Activated naive CD8-positive, alpha-beta T cell (primary cell): ENCODE measurements around the gene DDAH1.
"Not testable (repeated sequence)": the region's sequence is repeated elsewhere in the genome, so short reads cannot be mapped to it uniquely, and the experiment has no call there.

Experiments
- H3K27ac Mint-ChIP-seq: one replicate; pipeline ENCODE4 v1.8.0; 2021; ENCODE audit warnings: mixed read lengths
- H3K27me3 Mint-ChIP-seq: one replicate; pipeline ENCODE4 v1.8.0; 2021; ENCODE audit warnings: mixed read lengths
- H3K36me3 Mint-ChIP-seq: one replicate; pipeline ENCODE4 v1.8.0; 2021; ENCODE audit warnings: mixed read lengths
- H3K4me1 Mint-ChIP-seq: one replicate; pipeline ENCODE4 v1.8.0; 2021; ENCODE audit warnings: low read depth, mixed read lengths
- H3K4me3 Mint-ChIP-seq: one replicate; pipeline ENCODE4 v1.8.0; 2021; ENCODE audit warnings: mild to moderate bottlenecking, mixed read lengths
- H3K9me3 Mint-ChIP-seq: one replicate; pipeline ENCODE4 v1.8.0; 2021; ENCODE audit warnings: low read depth, mixed read lengths

The DDAH1 gene

DNA sequence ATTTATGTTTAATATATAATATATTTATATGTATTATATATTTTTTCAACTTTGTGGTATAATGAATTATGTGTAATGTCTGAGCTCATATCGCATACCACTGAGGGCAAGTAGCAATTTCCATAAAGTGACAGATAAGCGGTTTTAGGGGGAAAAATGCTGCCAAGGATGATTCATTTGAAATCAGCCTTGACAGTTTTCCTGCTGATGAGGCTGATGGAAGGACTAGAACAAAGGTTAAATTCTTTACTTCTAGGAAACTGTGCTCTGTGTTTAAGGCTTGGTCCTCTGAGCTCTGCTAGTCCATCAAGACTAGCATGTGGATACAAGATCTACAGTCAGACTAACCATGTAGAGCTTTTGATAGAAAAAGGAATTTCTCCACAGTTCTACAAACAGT is 19.3 kb upstream of the DDAH1 start:
- H3K4me1 Mint-ChIP-seq: no peaks in the 10 kb centered on the region
- no peaks in the 10 kb centered on the region for H3K36me3 Mint-ChIP-seq
- no peaks in the 10 kb centered on the region for H3K9me3 Mint-ChIP-seq
- H3K27me3 Mint-ChIP-seq: peaks cover 11% of the 10 kb centered on the region
- H3K4me3 Mint-ChIP-seq: no peak overlapping the region
- H3K27ac Mint-ChIP-seq: no peak overlapping the region

DNA sequence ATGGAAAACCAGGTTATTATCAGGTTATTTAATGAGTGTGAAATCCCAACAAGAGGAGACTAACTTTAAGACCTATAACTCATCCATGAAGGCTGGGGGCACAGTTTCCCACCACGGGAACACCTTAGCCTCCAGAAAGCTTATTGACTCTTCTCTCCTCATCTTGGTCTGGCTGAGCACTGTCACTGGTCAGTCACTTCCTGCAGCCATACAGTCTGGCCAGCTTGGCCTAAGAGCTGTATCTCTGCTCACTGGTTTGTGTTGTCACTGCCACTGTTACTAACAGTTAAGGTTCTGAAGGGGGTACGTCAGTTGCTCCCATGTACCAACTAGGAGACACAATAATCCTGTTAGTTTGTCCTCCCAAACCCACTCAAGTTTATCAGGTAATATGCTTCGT is 16.7 kb upstream of the DDAH1 start:
- Mint-ChIP-seq H3K36me3 (no peaks in the 10 kb centered on the region), H3K27me3 (peaks cover 17% of the 10 kb centered on the region), H3K4me3 (no peak overlapping the region), H3K4me1 (no peaks in the 10 kb centered on the region), H3K9me3 (no peaks in the 10 kb centered on the region), H3K27ac (no peak overlapping the region)

DNA sequence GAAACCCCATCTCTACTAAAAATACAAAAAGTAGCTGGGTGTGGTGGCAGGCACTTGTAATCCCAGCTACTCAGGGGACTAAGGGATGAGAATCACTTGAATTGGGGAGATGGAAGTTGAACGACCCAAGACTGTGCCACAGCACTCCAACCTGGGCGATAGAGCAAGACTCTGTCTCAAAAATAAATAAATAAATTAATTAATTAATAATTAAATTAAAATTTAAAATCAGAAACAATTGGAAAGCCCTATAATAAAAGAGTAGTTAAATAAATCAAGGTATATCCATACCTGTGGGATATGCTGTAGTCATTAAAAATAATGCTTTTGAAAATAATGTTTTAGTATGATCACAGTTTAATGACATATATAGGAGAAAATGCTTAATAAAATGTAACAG is 15.6 kb upstream of the DDAH1 start:
- H3K4me3 Mint-ChIP-seq: no peak overlapping the region
- no peaks in the 10 kb centered on the region for H3K36me3 Mint-ChIP-seq
- H3K27ac Mint-ChIP-seq: no peak overlapping the region
- H3K9me3 Mint-ChIP-seq: no peaks in the 10 kb centered on the region
- H3K27me3 Mint-ChIP-seq: peaks cover 19% of the 10 kb centered on the region
- H3K4me1 Mint-ChIP-seq: no peaks in the 10 kb centered on the region

DNA sequence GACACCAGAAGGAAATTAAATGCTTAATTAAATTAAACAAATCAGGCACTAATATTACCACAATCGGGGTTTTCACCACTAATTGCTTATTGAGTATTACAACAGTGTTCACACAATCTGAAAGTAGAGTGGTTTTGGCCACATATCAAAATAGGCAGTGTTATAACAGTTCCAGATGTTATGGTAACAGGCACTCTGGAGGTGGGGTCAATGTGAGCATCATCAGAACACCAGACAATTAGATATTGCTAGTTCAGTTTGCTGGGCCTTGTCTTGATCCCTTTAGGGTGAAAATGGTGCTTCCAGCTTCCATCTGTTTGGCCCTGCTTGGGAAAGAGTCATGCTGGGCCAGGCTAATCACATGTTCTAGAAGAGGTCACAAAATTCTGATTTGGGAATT is 14.5 kb upstream of the DDAH1 start:
- H3K4me1 Mint-ChIP-seq: no peaks in the 10 kb centered on the region
- H3K36me3 Mint-ChIP-seq: no peaks in the 10 kb centered on the region
- H3K9me3 Mint-ChIP-seq: no peaks in the 10 kb centered on the region
- peaks cover 16% of the 10 kb centered on the region for H3K27me3 Mint-ChIP-seq
- H3K27ac Mint-ChIP-seq: no peak overlapping the region
- no peak overlapping the region for H3K4me3 Mint-ChIP-seq

DNA sequence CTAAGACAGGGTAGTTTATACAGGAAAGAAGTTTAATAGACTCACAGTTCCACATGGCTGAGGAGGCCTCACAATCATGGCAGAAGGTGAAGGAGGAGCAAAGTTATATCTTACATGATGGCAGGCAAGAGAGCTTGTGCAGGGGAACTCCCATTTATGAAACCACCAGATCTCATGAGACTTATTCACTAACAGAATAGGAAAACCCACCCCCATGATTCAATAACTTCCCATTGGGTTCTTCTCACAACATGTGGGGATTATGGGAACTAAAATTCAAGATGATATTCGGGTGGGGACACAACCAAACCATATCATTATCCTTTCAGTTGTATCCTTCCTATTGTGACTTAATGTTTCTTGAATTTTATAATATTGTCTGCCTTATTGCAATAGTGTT is 13.4 kb upstream of the DDAH1 start:
- no peaks in the 10 kb centered on the region for H3K4me1 Mint-ChIP-seq

DNA sequence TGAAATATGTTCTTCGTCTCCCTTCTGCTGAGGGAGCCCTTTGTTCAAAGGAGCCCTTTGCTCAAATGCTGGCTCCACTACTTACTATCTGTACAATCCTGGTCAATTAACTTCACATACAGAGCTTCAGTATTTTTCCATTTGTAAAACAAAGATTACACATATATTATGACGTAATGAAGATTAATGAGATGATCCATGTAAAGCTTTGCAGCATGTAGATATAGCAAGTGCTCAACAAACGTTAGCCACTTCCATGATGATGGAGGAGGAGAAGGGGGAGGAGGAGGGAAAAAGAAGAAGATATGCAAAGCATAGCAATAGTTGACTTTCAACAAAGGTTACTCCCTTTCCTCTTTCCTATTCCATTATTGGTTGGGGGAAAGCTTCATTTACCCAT is 10.1 kb upstream of the DDAH1 start:
- no peak overlapping the region for H3K27ac Mint-ChIP-seq
- H3K27me3 Mint-ChIP-seq: peaks cover 22% of the 10 kb centered on the region
- H3K4me1 Mint-ChIP-seq: no peaks in the 10 kb centered on the region
- H3K36me3 Mint-ChIP-seq: no peaks in the 10 kb centered on the region
- no peak overlapping the region for H3K4me3 Mint-ChIP-seq
- H3K9me3 Mint-ChIP-seq: no peaks in the 10 kb centered on the region

More for the DNA sequence above, 13.4 kb upstream of the DDAH1 start:
- Mint-ChIP-seq H3K9me3 (no peaks in the 10 kb centered on the region), H3K4me3 (no peak overlapping the region), H3K27ac (no peak overlapping the region), H3K27me3 (peaks cover 19% of the 10 kb centered on the region), H3K36me3 (no peaks in the 10 kb centered on the region)

DNA sequence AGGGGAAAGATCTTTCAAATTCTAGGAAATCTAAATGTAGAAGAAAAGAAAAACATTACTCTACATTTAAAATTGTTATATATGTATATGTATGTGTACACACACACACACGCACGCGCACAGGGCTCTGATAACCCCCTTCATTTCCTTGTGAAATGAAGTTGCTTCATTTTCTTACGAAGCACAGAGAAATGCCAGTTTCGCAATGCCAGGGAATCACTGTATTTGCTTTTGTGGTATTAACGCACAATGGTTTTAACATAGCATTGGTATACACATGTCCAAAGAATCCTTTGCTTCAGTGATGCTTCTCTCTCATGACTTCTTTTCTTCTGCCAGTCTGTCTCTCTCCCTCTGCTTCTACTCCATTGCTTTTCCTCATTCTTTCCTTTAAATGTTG is 8.4 kb upstream of the DDAH1 start:
- Mint-ChIP-seq H3K4me1 (no peaks in the 10 kb centered on the region), H3K36me3 (peaks cover 2% of the 10 kb centered on the region), H3K27ac (no peak overlapping the region), H3K9me3 (no peaks in the 10 kb centered on the region), H3K27me3 (peaks cover 27% of the 10 kb centered on the region), H3K4me3 (no peak overlapping the region)

DNA sequence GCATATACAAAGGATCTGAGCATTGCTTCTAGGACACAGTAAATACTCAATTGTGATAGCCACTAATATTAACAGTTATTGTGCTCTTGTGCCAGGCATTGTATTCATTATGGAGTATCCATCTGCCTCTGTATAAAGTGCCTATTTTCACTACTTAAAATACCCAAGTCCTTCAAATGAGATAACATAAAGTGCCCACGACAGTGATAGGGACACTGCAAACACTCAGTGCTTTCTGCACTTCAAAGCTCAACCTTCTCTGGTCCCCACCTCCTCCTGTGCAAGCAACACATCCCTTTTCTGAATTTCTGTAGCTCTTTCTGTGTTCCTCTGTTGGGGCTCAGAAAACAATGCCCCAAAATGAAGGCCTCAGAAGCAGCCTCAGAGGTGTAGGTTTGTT is 6.6 kb upstream of the DDAH1 start:
- peaks cover 29% of the 10 kb centered on the region for H3K27me3 Mint-ChIP-seq
- peaks cover 2% of the 10 kb centered on the region for H3K36me3 Mint-ChIP-seq
- no peaks in the 10 kb centered on the region for H3K9me3 Mint-ChIP-seq
- no peak overlapping the region for H3K4me3 Mint-ChIP-seq
- no peak overlapping the region for H3K27ac Mint-ChIP-seq
- no peaks in the 10 kb centered on the region for H3K4me1 Mint-ChIP-seq

DNA sequence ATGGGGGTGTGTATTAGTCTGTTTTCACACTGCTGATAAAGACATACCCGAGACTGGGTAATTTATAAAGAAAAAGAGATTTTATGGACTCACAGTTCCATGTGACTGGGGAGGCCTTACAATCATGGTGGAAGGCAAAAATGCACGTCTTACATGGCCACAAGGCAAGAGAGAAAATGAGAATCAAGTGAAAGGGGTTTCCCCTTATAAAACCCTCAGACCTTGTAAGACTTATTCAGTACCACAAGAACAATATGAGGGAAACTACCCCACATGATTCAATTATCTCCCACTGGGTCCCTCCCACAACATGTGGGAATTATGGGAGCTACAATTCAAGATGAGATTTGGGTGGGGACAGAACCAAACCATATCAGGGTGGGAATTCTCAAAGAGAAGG is 5.2 kb upstream of the DDAH1 start:
- not testable (repeated sequence) for H3K9me3 Mint-ChIP-seq, H3K4me1 Mint-ChIP-seq, H3K27ac Mint-ChIP-seq, H3K4me3 Mint-ChIP-seq, H3K36me3 Mint-ChIP-seq
- peaks cover 27% of the 10 kb centered on the region for H3K27me3 Mint-ChIP-seq

DNA sequence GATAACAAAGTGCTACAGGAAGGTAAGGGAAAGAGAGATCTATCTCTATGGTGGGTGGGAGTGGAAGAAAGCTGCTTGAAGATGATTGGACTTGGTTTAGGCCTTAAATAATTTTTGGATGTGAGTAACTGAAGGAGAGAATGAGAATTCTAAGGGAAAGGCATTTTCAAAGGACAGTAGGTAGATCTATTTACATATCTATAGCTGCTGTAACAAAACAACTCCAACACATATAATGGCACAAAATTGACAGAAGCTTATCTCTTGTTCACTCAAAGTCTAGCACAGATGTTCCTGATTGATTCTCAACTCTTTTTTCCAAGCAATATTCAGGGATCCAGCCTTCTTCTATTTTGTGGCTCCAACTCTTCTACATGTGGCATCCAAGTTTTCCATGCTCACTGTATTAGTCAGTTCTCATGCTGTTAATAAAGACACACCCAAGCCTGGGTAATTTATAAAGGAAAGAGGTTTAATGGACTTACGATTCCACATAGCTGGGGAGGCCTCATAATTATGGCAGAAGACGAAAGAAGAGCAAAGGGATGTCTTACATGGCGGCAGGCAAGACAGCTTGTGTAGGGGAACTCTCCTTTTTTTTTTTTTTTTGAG is 3.1 kb upstream of the DDAH1 start:
- Mint-ChIP-seq H3K27ac (no peak overlapping the region), H3K36me3 (peaks cover 2% of the 10 kb centered on the region), H3K4me3 (no peak overlapping the region), H3K4me1 (peaks cover 9% of the 10 kb centered on the region), H3K9me3 (no peaks in the 10 kb centered on the region), H3K27me3 (peaks cover 32% of the 10 kb centered on the region)

DNA sequence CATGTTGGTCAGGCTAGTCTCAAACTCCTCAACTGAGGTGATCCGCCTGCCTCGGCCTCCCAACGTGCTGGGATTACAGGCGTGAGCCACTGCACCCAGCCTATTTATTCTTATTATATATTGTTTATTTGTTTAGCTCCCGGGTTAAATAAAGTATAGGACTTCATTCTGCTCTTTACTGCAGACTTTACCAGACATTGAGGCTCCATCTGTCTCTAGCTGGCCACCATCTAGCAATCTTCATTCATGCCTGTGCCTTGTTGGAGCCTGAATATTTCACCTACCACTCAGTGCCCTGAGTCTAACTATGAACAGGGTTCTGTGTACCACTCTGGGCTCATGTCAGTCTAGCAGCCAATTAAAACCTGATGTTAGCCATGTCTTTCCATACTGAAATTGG is 2.1 kb upstream of the DDAH1 start:
- Mint-ChIP-seq H3K27ac (no peak overlapping the region), H3K9me3 (no peaks in the 10 kb centered on the region), H3K36me3 (peaks cover 2% of the 10 kb centered on the region), H3K27me3 (peaks cover 41% of the 10 kb centered on the region), H3K4me3 (no peak overlapping the region), H3K4me1 (peaks cover 9% of the 10 kb centered on the region)

DNA sequence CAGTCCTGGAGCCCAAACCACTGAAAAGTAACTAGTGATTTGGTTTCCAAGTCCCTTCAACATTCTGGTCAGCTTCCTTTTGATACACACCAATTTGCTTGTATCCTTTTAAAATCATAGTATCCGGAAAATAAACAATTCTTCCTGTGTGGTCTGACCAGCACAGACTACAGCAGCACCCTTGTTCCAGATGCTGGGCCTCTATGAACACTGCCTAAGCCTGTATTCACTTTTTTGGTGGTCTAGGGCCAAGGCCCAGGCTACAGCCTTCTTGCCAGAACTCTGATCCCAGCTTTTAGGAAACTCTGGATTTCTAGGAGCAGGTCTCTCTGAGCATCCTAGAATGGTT is 801 bp upstream of the DDAH1 start:
- Mint-ChIP-seq H3K4me1 (peaks cover 9% of the 10 kb centered on the region), H3K27me3 (peaks cover 49% of the 10 kb centered on the region), H3K4me3 (peak overlapping the region; percentile 57), H3K9me3 (no peaks in the 10 kb centered on the region), H3K36me3 (peaks cover 2% of the 10 kb centered on the region), H3K27ac (no peak overlapping the region)

DNA sequence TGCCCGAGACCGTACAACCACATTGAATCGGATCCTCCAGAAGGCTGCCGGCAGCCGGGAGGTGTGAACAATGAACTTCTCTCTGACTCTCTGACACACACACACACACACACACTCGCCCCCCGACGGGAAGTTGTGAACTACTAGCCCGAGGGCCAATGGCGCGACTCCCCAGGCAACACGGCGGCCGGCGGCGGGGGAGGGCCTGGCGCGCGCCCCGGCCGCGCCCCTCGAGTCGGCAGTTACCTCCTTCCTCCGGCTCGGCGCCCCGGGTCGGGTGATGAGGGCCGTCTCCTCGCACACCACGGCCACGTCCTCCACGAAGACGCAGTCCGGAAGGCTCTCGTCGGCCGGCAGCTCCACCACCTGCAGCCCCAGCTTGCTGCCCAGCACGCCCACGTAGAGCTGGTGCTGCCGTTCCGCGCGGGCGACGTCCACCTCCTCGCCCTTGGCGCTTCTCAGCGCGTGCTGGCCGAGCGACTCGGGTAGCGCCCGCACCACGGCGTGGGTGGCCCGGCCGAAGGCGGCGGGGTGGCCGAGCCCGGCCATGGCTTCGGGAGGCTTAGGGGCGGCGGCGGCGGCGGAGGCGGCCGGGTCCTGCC is 361 bp downstream of the DDAH1 start:
- no peaks in the 10 kb centered on the region for H3K9me3 Mint-ChIP-seq
- H3K4me1 Mint-ChIP-seq: peaks cover 9% of the 10 kb centered on the region
- peaks cover 43% of the 10 kb centered on the region for H3K27me3 Mint-ChIP-seq
- H3K27ac Mint-ChIP-seq: no peak overlapping the region
- H3K36me3 Mint-ChIP-seq: peaks cover 2% of the 10 kb centered on the region
- H3K4me3 Mint-ChIP-seq: peak overlapping the region; percentile 39

DNA sequence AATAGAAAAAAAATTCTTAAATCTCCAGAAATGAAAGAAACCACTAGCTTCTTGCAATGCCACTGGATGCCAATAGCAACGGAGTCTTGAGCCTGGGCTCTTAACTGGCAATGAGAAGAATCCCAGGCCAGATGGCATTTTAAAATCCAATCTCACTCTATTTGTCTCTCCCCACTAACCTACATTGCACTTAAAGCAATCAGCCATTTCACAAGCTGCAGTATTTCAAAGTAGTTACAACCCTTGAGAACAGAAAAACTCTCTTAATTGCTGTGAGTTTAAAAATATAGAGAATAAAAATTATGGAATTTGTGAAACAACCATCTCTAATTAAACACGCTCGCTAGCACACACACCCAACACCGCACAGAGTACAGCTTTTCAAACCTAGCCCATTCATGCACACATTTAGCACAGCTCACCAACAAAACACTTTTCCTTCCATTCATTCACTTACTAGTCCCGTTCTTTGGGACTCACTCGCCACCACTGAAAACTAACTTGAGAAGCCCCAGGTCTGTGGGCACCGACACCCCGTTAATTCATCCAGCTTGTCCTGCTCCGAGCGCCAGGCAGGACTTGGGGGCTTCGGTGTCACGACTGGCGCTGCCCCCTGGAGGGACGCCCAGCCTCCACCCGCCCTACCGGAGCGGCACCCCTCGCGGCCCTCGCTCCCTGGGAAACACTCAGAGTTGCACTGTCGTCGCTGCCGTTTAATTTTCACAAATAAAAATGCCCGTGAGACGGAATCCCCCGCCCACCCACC is 1.0 kb downstream of the DDAH1 start:
- Mint-ChIP-seq H3K36me3 (peaks cover 2% of the 10 kb centered on the region), H3K27me3 (peaks cover 37% of the 10 kb centered on the region), H3K4me1 (peaks cover 9% of the 10 kb centered on the region)

DNA sequence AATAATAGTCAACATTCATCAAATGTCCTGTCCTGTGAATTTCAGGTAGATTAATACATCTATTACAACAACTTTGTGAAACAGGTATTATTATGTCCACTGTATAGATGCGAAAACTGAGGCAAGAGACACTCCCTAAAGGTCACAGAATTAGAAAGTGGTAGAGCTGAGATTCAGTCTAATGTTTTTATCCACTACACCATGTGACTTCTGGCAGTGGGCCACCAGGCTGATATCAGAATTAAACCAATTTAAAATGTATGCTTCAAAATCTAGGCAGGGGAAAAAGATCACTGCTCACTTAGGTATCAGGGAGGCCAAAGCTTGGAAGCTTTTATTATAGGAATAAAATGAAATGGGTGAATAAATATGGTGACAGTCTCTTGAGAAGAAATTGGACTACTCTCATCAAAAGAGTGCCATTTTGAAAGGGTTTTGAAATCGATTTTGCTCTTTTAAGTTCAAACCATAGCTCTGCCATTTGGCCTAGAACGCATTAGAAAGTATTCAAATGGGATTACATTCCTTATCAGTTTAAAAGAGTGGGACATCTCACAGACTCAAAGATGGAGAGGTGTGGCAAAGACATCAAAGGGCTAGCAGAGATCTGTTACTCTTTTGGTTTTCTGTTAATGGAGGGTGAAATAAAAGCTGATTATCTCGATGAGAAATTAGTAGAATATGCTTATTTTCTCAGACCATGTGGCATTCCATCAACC is 1.9 kb downstream of the DDAH1 start:
- peaks cover 9% of the 10 kb centered on the region for H3K4me1 Mint-ChIP-seq

More for the DNA sequence above, 1.0 kb downstream of the DDAH1 start:
- H3K27ac Mint-ChIP-seq: no peak overlapping the region
- peak overlapping the region; percentile 39 for H3K4me3 Mint-ChIP-seq
- no peaks in the 10 kb centered on the region for H3K9me3 Mint-ChIP-seq

More for the DNA sequence above, 1.9 kb downstream of the DDAH1 start:
- Mint-ChIP-seq H3K36me3 (no peaks in the 10 kb centered on the region), H3K9me3 (no peaks in the 10 kb centered on the region), H3K27ac (no peak overlapping the region), H3K27me3 (peaks cover 33% of the 10 kb centered on the region), H3K4me3 (peak overlapping the region; percentile 2)
